ENCODE results near the gene VPS37B.

Gene VPS37B

DNA sequence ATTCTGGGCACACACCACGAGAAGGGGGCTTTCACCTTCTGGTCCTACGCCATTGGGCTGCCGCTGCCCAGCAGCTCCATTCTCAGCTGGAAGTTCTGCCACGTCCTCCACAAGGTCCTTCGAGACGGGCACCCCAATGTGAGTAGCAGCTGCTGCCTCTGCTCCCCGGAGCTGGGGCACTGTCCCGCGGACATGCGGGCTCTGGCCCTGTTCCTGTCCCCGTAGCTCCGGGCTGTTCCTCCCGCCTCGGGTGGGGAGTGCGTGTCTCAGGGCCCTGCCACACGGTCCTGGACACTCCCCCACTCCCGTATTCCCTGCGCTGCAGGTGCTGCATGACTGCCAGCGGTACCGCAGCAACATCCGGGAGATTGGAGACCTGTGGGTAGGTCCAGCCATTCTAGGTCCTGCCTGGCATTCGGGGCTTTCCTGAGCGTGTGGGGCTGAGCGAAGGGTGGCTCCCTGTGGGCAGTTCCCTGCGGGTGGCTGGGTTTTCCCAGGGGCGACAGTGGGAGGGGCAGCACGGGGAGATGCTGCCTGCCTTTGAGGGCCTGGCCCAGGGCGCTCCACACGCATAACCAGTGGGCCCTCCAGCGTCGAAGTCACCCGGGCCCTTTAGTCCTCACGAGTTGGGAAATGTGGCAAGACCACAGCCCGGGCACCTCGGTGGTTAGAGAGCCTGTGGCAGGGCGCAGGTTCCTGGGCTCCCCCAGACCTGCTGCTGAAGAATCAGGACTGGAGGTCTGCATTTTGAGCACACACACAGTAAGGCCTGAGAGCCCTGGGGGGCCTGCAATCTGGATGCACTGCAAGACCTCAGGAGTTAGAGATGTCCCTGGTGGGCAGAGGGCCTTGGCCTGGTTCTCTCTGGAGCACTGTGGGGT lies 47.2 kb downstream of the VPS37B start:
- H3K36me3 Mint-ChIP-seq (ENCODE audit: low read depth), result peaks cover 6% of the 10 kb centered on the region
- H3K9me3 Mint-ChIP-seq, result no peaks in the 10 kb centered on the region
- TF ChIP-seq, protein P1, sequence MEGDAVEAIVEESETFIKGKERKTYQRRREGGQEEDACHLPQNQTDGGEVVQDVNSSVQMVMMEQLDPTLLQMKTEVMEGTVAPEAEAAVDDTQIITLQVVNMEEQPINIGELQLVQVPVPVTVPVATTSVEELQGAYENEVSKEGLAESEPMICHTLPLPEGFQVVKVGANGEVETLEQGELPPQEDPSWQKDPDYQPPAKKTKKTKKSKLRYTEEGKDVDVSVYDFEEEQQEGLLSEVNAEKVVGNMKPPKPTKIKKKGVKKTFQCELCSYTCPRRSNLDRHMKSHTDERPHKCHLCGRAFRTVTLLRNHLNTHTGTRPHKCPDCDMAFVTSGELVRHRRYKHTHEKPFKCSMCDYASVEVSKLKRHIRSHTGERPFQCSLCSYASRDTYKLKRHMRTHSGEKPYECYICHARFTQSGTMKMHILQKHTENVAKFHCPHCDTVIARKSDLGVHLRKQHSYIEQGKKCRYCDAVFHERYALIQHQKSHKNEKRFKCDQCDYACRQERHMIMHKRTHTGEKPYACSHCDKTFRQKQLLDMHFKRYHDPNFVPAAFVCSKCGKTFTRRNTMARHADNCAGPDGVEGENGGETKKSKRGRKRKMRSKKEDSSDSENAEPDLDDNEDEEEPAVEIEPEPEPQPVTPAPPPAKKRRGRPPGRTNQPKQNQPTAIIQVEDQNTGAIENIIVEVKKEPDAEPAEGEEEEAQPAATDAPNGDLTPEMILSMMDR (IDR thresholded peaks at IDR 0.05; ENCODE audit: unreplicated experiment in 3 of 3), result no peak
- H3K4me1 Mint-ChIP-seq, result peaks cover 17% of the 10 kb centered on the region
- no peak overlapping the region for H3K27ac Mint-ChIP-seq
- H3K4me3 Mint-ChIP-seq, result no peak overlapping the region
- no peaks in the 10 kb centered on the region for H3K27me3 Mint-ChIP-seq (ENCODE audit: low read depth)

DNA sequence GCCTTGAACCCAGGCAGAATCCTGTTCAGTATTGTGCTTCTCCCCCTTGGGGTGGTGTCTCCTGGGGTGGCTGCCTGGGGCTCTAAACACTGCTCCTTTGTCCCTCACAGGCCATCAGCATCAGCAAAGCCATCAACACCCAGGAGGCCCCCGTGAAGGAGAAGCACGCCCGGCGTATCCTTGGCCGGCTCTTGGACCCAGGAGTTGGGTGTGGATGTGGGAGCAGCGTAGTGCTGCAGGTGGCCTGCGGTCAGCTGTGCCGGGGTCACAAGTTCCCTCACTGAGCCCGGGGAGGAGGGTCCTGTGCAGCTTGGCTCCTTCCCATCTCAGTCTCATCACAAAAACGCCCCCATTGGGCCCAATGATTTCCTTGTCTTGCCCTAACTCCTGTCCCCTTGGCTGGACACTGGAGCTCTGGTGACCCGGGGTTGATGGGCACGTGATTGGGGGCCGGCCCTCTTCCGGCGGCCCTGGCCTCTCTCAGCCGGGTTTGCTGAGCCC lies 48.0 kb downstream of the VPS37B start:
- no peak overlapping the region for H3K27ac Mint-ChIP-seq
- TF ChIP-seq, protein P1 (IDR thresholded peaks at IDR 0.05; ENCODE audit: unreplicated experiment in 3 of 3), result no peak
- no peaks in the 10 kb centered on the region for H3K9me3 Mint-ChIP-seq
- H3K4me3 Mint-ChIP-seq, result no peak overlapping the region
- H3K36me3 Mint-ChIP-seq (ENCODE audit: low read depth), result peaks cover 6% of the 10 kb centered on the region
- peaks cover 19% of the 10 kb centered on the region for H3K4me1 Mint-ChIP-seq
- H3K27me3 Mint-ChIP-seq (ENCODE audit: low read depth), result no peaks in the 10 kb centered on the region

DNA sequence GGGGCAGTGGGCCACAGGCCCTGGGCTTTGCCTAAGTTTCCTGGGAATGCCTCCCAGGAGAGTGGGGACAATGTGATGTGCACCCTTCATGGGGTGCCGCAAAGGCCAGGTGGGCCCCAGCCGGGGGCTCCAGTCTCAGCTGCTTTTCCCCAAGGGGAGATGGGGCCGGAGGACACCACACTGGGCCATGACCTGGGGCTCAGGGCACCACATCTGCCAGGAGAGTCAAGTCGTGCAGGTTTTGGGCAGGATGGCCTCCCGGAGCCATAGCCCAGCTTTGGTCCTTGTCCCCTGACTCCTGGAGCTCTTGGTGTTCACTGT lies 48.4 kb downstream of the VPS37B start:
- no peaks in the 10 kb centered on the region for H3K27me3 Mint-ChIP-seq (ENCODE audit: low read depth)
- peaks cover 6% of the 10 kb centered on the region for H3K36me3 Mint-ChIP-seq (ENCODE audit: low read depth)

DNA sequence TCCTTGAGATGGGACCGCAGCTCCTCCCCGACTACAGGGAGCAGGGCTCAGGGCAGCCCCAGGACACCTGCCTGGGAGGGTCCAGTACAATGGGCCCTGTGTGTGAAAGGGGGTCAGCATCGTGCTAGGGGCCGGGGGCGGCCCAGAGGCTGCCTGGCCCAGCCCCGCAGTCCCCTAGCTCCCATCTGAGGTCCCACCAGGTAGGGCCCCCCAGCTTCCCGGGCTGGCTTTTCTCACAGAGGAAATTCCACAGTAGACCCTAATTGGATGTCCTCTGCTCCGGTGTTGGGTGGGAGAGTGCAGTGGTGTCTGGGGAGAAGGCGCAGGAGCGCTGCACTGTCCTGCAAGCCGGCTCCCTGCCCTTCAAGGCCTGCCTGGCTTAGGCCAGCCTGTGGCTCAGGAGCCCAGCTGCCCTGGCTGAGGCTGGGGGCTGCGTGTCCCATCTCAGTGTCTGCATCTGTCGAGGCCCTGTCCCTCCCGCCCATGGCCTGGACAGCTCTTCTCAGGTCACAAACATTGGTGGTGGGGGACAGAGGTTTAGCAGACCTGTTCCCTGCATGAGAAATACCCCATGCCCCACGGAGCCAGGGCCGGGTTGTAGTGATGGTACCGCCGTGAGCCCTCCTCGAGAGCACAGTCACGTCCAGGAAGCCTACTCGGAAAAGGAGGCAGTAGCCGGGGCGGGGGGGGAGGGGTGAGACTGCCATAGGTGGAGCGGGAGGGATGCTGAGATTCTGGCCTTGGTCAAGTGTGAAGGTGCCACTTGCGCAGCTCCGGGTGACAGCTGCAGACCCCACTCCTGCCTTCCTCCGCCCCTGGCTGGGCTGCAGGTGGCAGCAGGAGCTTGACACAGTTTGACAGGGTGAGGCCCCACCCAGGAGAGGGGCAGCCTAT lies 49.1 kb downstream of the VPS37B start:
- H3K27me3 Mint-ChIP-seq (ENCODE audit: low read depth), result no peaks in the 10 kb centered on the region
- H3K36me3 Mint-ChIP-seq (ENCODE audit: low read depth), result peaks cover 6% of the 10 kb centered on the region
- peaks cover 22% of the 10 kb centered on the region for H3K4me1 Mint-ChIP-seq
- H3K4me3 Mint-ChIP-seq, result no peak overlapping the region
- TF ChIP-seq, protein P1 (IDR thresholded peaks at IDR 0.05; ENCODE audit: unreplicated experiment in 3 of 3), result no peak
- no peak overlapping the region for H3K27ac Mint-ChIP-seq
- no peaks in the 10 kb centered on the region for H3K9me3 Mint-ChIP-seq

More for the DNA sequence above, 48.4 kb downstream of the VPS37B start:
- TF ChIP-seq, protein P1 (IDR thresholded peaks at IDR 0.05; ENCODE audit: unreplicated experiment in 3 of 3), result no peak
- Mint-ChIP-seq H3K27ac (no peak overlapping the region), H3K4me3 (no peak overlapping the region), H3K9me3 (no peaks in the 10 kb centered on the region), H3K4me1 (peaks cover 18% of the 10 kb centered on the region)

DNA sequence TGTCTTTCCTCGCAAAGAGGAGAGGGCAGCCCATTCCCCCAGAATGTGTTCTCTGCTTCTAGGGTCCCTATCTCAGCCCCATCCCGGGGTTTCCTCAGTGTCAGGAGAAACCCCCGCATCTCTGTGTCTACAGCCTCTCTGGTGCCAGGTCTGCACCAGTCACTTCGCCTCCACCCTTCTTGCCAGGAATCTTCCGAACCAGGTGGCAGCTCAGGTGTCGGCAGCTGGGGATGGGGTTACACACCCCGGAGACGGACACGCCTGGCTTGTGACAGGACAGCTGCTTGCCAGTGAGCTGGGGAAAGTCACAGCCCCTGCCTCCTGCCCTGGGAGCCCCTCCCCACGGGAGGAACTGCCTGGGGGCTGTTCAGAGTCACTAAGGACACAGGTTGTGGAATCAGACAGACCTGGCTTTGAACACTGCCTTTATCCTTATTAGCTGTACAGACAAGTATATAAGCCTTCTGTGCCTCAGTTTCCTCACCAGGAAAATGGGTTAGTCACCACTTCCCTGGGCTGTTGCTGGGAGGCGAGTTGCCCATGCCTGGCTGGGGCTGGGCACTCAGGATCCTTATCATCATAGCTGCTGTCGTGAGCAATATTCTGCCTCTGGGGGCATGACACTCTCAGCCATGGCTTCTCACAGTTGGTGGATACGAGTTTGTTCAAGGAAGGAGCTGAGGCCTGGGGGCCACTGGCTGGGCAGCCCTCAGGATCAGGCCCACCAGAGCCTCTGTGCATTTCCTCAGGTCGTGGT lies 49.9 kb downstream of the VPS37B start:
- Mint-ChIP-seq H3K27ac (no peak overlapping the region), H3K4me3 (no peak overlapping the region), H3K4me1 (peaks cover 30% of the 10 kb centered on the region), H3K27me3 (ENCODE audit: low read depth) (no peaks in the 10 kb centered on the region), H3K36me3 (ENCODE audit: low read depth) (peaks cover 6% of the 10 kb centered on the region), H3K9me3 (no peaks in the 10 kb centered on the region)
- TF ChIP-seq, protein P1 (IDR thresholded peaks at IDR 0.05; ENCODE audit: unreplicated experiment in 3 of 3), result no peak
